Colonic mucosa (tissue), 4 donors: ENCODE results near the gene PNMA6F. TPM values are rescaled to one million over a fixed set of nuclear protein-coding genes. Genes with fewer than 3 reads are reported as not detected.
"Not testable (repeated sequence)": the region's sequence is repeated elsewhere in the genome, so short reads cannot be mapped to it uniquely, and the experiment has no call there.

Experiments
- DNase-seq: peaks from one replicate; pipeline ENCODE4 v3.0.0-alpha.2; 2020
- H3K27ac ChIP-seq: fragments of 200-600 bp; one replicate; pipeline ENCODE4 v1.8.0; 2021
- H3K27me3 ChIP-seq: fragments of 200-600 bp; one replicate; pipeline ENCODE4 v1.8.0; 2021
- H3K36me3 ChIP-seq: fragments of 200-600 bp; one replicate; pipeline ENCODE4 v1.8.0; 2021
- H3K4me1 ChIP-seq: fragments of 200-600 bp; one replicate; pipeline ENCODE4 v1.8.0; 2021; ENCODE audit warnings: mild to moderate bottlenecking
- H3K4me3 ChIP-seq: fragments of 200-600 bp; one replicate; pipeline ENCODE4 v1.8.0; 2021
- H3K9ac ChIP-seq, 2 donors: one replicate each; pipeline ENCODE4 v1.7.0; 2013; ENCODE audit warnings: control low read depth in 2 of 2, low read depth in 2 of 2, low read length in 2 of 2
- H3K9me3 ChIP-seq: fragments of 200-600 bp; one replicate; pipeline ENCODE4 v1.8.0; 2021
- intact Hi-C: fragments of 100-400 bp; cut with DNase I; formaldehyde crosslinking; loops from one replicate; pipeline ENCODE4 v1.14.1; 2022
- total RNA-seq, 2 donors: library from RNA; stranded (reverse); fragmentation: NEBNext Ultra II Directional in 1 of 2; extraction: Animal tissue kit (Norgen Biotek cat#: 25700) in 1 of 2; gene quantifications; one replicate each; pipeline ENCODE4 v1.2.1, GENCODE V29; 2021
- TF ChIP-seq, protein P1 (sequence below): fragments of 200-600 bp; IDR thresholded peaks from one replicate; pipeline ENCODE4 v1.8.0; 2022; ENCODE audit warnings: antibody characterized with exemption, mild to moderate bottlenecking
- donor health status: healthy.
- donor health status: DM: no; HTN: no; CAD: no.
- donor health status: DM: no; HTN: no; CAD: no.

The PNMA6F gene
- total RNA-seq, 2 donors from 2014 or later, result not detected

DNA sequence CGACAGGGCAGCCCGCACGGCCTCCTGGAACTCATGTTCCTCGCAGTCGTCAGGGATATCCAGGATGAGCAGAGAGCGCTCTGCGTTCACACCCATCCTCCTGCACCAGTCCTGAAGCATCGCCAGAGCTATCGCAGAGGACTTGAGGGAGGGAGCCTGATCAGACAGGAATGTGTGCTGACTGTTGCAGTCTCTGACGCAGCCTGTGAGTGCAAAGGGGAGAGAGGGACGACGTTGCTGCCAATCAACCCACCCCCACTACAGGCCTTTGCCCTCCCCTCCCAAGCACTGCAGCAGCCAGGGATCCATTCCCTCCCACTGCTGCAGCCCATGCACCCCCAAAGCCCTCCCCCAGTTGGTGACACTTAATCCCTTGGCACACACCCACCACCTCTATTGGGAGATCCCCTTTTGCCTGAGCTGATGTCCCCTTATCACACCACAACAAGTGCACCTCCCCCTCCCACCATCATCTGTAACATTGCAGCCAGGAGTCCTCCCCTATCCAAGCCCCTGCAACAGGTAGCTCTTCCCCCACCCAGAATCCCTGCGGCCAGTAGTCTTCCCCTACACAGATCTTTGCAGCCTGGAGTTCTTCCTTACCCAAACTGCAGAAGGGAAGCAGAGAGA lies 897 bp downstream of the PNMA6F start:
- no peak for DNase-seq
- H3K27ac ChIP-seq, result no peak overlapping the region
- H3K9me3 ChIP-seq, result no peaks in the 10 kb centered on the region
- intact Hi-C loops, result no loop called here
- H3K9ac ChIP-seq, result no peak overlapping the region
- no peaks in the 10 kb centered on the region for H3K4me1 ChIP-seq
- no peak overlapping the region for H3K4me3 ChIP-seq
- TF ChIP-seq, protein P1, sequence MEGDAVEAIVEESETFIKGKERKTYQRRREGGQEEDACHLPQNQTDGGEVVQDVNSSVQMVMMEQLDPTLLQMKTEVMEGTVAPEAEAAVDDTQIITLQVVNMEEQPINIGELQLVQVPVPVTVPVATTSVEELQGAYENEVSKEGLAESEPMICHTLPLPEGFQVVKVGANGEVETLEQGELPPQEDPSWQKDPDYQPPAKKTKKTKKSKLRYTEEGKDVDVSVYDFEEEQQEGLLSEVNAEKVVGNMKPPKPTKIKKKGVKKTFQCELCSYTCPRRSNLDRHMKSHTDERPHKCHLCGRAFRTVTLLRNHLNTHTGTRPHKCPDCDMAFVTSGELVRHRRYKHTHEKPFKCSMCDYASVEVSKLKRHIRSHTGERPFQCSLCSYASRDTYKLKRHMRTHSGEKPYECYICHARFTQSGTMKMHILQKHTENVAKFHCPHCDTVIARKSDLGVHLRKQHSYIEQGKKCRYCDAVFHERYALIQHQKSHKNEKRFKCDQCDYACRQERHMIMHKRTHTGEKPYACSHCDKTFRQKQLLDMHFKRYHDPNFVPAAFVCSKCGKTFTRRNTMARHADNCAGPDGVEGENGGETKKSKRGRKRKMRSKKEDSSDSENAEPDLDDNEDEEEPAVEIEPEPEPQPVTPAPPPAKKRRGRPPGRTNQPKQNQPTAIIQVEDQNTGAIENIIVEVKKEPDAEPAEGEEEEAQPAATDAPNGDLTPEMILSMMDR, result no peak
- H3K36me3 ChIP-seq, result no peaks in the 10 kb centered on the region
- H3K27me3 ChIP-seq, result no peaks in the 10 kb centered on the region

DNA sequence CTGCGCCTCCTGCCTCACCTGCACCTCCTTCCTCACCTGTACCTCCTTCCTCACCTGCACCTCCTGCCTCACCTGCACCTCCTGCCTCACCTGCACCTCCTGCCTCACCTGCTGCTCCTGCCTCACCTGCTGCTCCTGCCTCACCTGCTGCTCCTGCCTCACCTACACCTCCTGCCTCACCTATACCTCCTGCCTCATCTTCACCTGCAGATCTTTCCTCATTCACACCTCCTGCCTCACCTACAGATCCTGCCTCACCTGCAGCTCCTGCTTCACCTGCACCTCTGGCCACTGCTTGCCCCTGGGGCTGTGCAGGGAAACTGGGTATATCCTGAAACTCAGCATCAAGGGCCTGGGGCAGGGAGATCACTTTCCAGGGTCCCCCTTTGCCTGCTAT lies 1.5 kb downstream of the PNMA6F start:
- H3K27ac ChIP-seq, H3K4me1 ChIP-seq, DNase-seq, H3K9me3 ChIP-seq, H3K4me3 ChIP-seq, H3K27me3 ChIP-seq, H3K36me3 ChIP-seq, intact Hi-C loops, H3K9ac ChIP-seq: not testable (repeated sequence)

DNA sequence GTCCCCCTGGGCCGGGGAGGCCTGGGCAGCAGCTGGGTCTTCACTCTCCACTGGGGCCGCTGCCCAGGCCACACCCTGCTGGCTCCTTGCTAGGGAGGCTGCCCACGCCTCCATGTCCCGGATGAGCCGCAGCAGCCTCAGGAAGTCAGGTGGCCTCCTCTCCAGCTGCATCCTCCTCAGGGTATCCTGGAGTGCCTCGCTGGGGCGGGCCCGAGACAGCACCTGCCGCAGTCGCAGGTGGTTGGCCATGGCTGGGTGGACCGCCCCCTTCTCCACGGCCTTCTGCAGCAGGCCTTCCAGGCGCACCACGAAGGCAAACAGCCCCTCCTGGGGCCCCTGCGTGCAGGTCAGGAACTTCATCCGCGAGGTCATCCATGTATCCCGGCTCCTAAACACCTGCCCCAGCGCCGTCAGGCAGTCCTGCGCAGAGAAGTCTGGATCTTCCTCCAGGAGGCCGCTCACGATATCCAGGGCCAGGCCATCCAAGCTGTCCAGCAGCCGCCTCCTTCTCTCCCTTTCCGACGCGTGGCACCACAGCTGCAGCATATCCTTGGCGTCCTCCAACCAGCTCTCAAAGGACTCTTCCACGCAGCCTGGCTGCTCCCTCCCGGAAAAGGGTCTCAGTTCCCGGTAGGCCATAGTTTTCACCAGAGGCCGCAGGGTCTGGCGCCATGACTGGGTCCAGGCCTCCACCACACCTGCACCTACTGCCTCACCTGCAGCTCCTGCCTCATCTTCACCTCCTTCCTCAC lies 2.1 kb downstream of the PNMA6F start:
- H3K9ac ChIP-seq, result no peak overlapping the region
- H3K27me3 ChIP-seq, result no peaks in the 10 kb centered on the region
- TF ChIP-seq, protein P1, result no peak
- no peaks in the 10 kb centered on the region for H3K9me3 ChIP-seq
- H3K4me1 ChIP-seq, result no peaks in the 10 kb centered on the region
- no peak for DNase-seq
- H3K4me3 ChIP-seq, result no peak overlapping the region
- no peak overlapping the region for H3K27ac ChIP-seq
- no peaks in the 10 kb centered on the region for H3K36me3 ChIP-seq
- intact Hi-C loops, result no loop called here

DNA sequence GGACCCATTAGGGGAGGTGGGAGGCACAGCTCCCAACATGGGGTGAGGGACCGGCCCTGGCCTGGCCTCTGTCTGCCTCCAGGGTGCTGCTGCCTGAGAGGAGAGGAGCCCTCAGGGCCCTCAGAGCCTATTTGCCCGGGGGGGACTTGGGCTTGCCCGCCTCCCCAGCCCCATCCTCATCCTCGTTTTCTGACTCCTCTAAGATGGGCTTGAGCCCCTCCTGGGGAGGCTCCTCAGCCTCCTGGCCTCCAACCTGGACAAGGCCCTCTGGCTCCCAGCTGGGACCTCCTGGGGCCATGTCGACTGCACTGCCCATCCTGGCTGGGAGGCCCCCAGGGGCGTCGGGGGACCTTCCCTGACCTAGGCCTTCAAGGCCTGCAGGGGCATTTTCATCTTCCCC lies 2.8 kb downstream of the PNMA6F start:
- H3K9ac ChIP-seq, result no peak overlapping the region

DNA sequence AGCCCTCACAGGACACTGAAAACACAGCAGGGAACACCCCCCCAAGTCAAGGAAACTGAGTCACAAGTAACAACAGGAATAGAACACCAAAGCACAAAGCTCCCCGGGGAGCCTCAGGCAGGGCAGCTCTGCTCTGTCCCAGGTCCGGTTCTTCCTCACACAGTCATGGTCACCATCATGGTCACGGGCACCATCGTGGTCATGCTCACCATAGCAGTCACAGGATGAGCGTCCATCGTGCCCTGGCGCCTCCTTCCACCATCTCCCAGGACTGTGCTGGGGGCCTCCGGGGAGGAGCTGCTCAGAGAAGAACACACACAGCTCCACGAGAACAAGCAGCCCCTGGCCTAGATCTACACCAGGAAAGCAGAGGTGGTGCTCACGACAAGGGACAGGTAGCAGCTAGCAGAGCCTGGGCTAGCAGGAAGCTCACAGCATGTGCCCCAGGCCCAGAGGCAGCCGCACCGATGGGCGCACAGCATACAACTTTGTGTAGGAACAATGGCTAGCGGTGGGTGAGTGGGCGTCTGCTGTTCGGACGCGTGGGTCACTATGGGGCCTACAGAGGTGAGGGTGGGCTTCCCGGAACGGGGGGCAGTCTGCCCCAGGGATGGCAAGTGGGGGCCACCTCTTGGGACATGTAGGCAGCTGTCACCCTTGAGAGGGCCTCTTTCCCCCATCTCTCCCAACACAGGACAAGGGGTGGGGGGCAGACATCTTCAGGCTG lies 3.4 kb downstream of the PNMA6F start:
- TF ChIP-seq, protein P1, result no peak
- no peaks in the 10 kb centered on the region for H3K27me3 ChIP-seq
- intact Hi-C loops, result no loop called here

More for the DNA sequence above, 2.8 kb downstream of the PNMA6F start:
- Histone ChIP-seq H3K27me3 (no peaks in the 10 kb centered on the region), H3K9me3 (no peaks in the 10 kb centered on the region), H3K27ac (no peak overlapping the region), H3K36me3 (no peaks in the 10 kb centered on the region), H3K4me3 (no peak overlapping the region), H3K4me1 (no peaks in the 10 kb centered on the region)
- intact Hi-C loops, result no loop called here
- DNase-seq, result no peak
- TF ChIP-seq, protein P1, result no peak

More for the DNA sequence above, 3.4 kb downstream of the PNMA6F start:
- no peak for DNase-seq
- Histone ChIP-seq H3K9me3 (no peaks in the 10 kb centered on the region), H3K4me1 (no peaks in the 10 kb centered on the region), H3K9ac (no peak overlapping the region), H3K36me3 (no peaks in the 10 kb centered on the region), H3K4me3 (no peak overlapping the region), H3K27ac (no peak overlapping the region)
